MV-4-11 (cell line): ENCODE data around the gene TMEFF2.
"Not testable (repeated sequence)": the region's sequence is repeated elsewhere in the genome, so short reads cannot be mapped to it uniquely, and the experiment has no call there.

ENCODE experiments used
- DNase-seq: peaks from one replicate; lab custom pipeline; 2025; lab: John Stamatoyannopoulos, UW

Gene TMEFF2

GRCh38 chr2:192128655-192129054, 66.1 kb downstream of the TMEFF2 start:
- no peak for DNase-seq

DNA sequence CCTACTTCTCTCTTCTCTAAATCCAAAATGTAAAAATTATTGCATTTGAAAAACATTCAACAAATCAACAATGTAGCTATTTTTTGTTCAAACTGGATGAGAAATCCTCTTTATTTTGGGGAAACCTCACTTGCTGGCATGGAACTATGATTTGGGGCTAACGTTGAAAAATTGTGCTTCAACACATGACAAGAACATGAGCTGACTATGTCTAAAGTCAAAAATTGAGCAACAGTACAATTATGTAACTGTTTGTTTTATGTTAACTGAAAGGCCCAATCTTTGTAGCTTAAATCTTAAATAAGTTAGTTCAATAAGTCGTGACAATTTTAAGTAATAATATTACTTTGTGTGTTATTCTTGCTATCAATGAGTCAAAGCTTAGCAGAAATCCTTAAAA, 67.3 kb downstream of the TMEFF2 start:
- no peak for DNase-seq

DNA sequence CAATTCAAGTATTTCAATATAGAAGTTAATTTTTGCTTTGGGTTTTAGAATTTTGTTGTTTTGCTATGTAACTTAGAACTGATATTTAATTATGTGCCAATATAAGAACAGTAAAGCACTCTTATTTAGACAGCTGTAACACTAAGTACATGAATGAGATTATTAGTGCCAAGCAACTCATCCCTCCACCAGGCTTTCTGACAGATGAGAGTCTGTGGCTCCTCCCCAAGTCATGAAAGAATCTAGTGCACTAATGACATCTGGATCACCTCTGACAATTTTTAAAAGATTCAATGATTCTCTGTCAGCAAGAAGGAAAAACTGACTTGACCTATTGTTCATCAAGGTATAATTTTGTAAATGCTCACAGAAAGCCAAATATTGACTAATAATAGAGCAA, 67.8 kb downstream of the TMEFF2 start:
- DNase-seq = no peak

GRCh38 chr2:192126426-192126825, 68.3 kb downstream of the TMEFF2 start:
- no peak for DNase-seq

GRCh38 chr2:192124571-192124970, 70.2 kb downstream of the TMEFF2 start:
- DNase-seq = no peak

DNA sequence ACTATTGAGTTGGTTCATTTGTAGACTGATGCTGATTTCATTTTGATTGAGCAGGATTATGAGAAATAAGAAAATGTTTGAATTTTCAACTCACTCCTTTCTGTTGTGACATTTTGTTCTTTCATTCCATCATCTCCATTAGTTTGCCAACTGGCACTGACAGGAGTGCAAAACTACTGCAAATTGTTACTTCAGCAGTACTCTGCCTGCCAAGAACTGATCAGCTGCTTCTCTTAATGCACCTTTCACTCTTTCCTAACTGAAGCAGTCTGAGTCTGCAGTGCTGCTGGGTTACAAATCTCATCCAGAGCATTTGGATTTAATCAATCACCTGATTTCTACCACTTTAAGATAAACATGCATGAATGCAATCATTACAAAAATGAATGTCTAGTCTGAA, 70.9 kb downstream of the TMEFF2 start:
- DNase-seq = no peak

DNA sequence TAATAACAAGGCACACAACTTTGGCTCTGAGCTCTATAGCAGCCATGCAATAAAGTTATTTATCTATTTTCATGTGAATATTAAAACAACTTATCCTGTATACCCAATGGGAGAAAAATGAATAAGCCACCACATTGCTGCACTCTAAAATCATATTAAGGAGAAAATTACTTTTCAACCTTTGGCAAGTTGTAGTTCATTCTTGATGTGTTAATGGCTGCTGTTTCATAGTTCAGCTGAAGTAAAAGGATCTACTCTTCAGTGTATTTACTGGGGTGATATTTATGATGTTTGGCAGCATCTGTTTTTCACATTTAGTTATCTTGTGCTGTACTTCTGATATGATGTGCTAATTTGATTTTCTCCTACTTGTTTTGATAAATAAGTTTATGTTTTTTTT, 71.8 kb downstream of the TMEFF2 start:
- DNase-seq = no peak

DNA sequence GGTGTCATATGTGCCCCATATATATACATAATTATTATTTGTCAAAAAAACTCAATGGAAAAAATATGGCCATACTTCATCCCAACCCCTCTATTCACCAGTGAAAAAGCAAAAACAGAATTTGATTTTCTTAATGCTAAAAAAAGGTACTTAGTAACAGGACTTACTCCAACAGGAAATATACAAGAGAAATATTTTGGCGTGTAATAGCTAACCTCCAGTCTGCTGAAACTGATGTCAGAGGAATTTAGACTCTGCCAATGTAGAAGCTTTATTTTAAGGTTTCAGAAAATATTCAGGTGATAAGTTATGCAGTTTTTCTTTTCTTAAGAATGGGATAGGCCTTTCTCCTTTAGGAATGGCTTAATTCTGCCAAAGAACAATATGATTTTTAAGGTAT, 72.6 kb downstream of the TMEFF2 start:
- DNase-seq = no peak

DNA sequence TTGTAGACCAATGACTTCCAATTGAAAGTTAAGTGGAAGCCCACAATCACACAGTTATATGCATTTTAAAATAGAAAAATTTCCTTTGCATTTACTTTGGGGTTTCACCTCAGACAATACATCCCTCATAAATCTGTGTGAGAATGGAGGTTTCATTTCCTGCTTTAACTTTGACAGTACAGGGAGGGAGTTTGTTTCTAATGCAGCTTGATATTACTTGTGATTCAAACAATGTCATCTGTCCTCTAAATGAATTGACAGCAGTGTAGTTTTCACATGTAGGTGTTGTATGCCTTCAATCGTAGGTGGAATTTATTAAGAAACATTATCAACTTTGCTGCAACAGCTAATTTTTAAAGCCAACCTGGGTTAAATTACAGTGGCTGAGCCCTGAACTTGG, 75.2 kb downstream of the TMEFF2 start:
- peak; percentile 10 for DNase-seq

- DNase-seq = no peak
Observed at GRCh38 chr2:192117705-192118104, 77.0 kb downstream of the TMEFF2 start.

GRCh38 chr2:192111536-192111935, 83.2 kb downstream of the TMEFF2 start:
- not testable (repeated sequence) for DNase-seq

- no peak for DNase-seq
Observed at GRCh38 chr2:192099742-192100141, 95.0 kb downstream of the TMEFF2 start.

DNA sequence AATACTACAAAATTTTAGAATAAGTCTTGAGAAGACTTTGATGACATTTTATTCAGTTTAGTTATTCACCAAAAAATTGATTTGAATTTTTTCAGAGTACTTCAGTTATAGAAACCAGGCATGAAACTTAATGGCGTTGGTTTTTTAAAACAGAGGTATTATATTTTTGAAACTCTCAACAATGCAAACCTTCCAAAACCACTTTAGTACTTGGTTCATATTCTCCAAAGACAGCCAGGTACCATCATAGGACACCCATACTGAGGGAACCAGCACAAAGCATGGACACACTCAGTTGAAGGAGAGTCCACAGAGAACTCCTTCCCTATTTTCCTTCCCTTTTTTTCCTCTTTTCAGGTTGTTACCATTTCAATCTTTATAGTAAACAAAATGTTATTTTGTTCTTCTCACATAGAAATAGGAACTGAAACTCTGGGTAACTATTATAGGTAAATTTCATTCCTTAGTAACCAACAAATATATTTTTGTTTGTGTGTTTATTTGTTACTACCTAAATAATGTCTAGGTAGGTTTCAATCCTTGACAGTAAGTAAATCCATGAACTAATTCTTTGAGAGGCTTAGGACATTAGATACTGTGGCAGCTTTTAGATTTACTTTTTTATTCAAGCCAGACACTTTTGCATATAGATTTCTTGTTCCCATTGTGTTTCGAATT, 95.8 kb downstream of the TMEFF2 start:
- no peak for DNase-seq

GRCh38 chr2:192091476-192091875, 103.3 kb downstream of the TMEFF2 start:
- DNase-seq = no peak

DNA sequence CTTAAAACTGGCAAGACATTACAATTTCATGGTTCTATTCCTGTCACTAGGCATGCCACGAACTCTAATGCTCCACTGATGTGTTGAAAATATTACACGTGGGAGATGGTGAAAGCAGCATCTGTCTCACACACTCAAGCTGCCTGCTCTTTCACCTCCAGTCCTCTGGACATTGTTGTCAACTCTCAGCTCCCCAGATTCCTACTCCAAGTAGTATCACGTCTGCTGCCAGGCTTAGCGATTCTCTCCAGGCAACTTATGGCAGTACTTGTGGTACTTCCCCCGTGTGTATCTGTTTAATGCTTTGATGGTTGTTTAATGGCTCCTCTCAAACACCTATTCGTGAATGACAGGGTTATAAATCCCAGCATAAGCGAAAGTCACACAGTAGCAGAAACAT, 103.8 kb downstream of the TMEFF2 start:
- no peak for DNase-seq

DNA sequence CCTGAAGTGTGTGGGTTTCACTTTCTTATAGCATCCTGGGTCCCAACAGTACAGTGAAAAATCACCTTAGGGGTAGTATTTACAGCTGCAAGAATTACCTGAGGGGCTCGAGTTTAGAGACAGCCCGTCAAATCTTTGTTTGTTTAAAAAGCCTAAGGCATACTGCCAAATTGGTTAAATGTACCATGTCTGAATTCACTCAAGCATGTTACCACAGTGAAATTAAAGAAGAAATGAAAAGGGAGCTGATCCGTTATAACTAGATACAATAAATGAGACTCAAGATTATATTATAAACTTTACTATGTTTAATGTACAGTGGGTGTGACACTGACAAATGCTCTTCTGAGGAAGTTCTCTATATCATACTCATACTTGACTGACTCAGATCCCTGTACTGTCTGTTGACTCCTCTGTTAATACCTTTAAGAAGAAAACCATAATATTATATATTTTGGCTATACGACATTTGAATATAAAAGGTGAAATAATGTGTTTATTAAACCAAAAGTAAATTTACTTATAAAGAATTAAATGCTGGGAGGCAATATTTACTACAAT, 107.3 kb downstream of the TMEFF2 start:
- no peak for DNase-seq

- no peak for DNase-seq
Observed at GRCh38 chr2:192082121-192082520, 112.6 kb downstream of the TMEFF2 start.

GRCh38 chr2:192080096-192080495, 114.6 kb downstream of the TMEFF2 start:
- DNase-seq = not testable (repeated sequence)

DNA sequence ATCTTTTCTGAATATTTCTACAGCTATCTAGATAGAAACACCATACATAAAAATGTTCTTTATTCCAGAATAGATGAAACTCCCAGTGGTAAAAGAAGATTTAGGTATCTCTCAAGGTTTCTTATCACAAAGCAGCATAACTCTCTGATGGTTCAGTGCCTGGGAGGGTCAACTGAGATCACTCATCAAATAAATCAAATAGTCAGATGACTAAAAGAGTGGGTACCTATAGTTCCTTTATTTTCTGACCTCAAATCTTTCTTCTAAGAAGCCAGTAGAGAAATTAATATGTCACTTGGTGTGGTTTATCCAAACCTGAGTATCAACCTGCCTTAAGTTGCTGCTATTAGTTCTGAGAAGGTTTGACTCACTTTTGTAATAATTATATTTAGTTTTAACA, 120.9 kb downstream of the TMEFF2 start:
- no peak for DNase-seq

- DNase-seq = no peak
Observed at GRCh38 chr2:192072778-192073177, 122.0 kb downstream of the TMEFF2 start.

DNA sequence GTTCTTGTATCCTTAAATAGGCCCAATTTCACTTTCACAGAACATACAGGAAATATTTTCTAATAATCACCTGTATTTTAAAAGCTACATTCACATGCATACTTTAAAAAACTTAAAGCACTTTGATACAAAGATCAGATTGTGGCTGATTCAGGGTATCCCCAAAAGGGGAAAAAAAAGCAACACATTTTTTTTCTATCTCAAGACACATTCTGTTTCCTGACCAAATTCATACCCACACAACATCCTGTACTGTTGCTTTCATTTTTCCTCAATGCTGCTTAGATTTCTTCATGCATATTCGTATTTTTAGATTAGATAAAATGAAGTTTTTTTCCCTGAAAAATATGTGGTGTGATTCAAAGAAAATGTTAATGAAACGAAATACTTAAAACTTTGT, 122.5 kb downstream of the TMEFF2 start:
- no peak for DNase-seq

GRCh38 chr2:192070099-192070498, 124.6 kb downstream of the TMEFF2 start:
- no peak for DNase-seq

DNA sequence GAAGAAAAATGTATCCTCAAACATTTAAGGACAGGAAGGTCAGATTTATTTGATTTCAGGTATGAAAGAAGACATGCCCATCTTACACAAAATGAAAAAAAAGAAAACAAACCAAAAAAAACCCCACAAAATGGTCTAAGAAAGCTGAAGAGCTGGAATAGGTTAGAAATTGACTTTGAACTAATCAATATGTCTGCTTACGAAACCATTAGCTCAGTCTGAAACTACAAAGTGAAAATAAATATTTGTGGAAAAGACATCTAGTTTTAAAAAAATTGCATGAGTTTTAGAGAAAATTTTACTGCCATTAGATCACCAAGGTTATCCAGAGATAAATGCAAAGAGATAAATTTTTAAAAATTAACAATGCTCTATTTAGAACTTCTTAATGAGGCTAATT, 125.3 kb downstream of the TMEFF2 start:
- DNase-seq = no peak

- no peak for DNase-seq
Observed at GRCh38 chr2:192068966-192069365, 125.8 kb downstream of the TMEFF2 start.
